GM06990 (cell line): ENCODE results near the gene COL15A1.

ENCODE experiments used
- DNase-seq: peaks from one replicate; pipeline ENCODE4 v3.0.0-alpha.2; 2011; ENCODE audit not compliant: insufficient read length; ENCODE audit errors: extremely low read depth
- H3K27me3 ChIP-seq: replicated peaks from 2 replicates; pipeline ENCODE4 v1.6.0; 2011; ENCODE audit warnings: low read length; ENCODE audit not compliant: control insufficient read depth, insufficient read depth
- H3K36me3 ChIP-seq: 2 replicates; pipeline ENCODE4 v1.5.1; 2011; ENCODE audit warnings: low read length; ENCODE audit not compliant: control insufficient read depth, insufficient read depth
- H3K4me3 ChIP-seq: replicated peaks from 2 replicates; pipeline ENCODE4 v1.5.1; 2011; ENCODE audit warnings: low read depth, mild to moderate bottlenecking, control low read depth, low read length
- CTCF ChIP-seq: IDR thresholded peaks from 2 replicates; pipeline ENCODE4 v1.5.1; 2011; ENCODE audit warnings: low read length, control low read depth, mild to moderate bottlenecking, inconsistent platforms; ENCODE audit not compliant: insufficient read depth, poor library complexity, severe bottlenecking

COL15A1 gene

GRCh38 chr9:99114049-99114440 is 170.3 kb downstream of the COL15A1 start:
- Histone ChIP-seq H3K27me3 (no peaks in the 10 kb centered on the region), H3K36me3 (no peaks in the 10 kb centered on the region), H3K4me3 (no peak overlapping the region)
- no peak for TF ChIP-seq CTCF
- no peak for DNase-seq

DNA sequence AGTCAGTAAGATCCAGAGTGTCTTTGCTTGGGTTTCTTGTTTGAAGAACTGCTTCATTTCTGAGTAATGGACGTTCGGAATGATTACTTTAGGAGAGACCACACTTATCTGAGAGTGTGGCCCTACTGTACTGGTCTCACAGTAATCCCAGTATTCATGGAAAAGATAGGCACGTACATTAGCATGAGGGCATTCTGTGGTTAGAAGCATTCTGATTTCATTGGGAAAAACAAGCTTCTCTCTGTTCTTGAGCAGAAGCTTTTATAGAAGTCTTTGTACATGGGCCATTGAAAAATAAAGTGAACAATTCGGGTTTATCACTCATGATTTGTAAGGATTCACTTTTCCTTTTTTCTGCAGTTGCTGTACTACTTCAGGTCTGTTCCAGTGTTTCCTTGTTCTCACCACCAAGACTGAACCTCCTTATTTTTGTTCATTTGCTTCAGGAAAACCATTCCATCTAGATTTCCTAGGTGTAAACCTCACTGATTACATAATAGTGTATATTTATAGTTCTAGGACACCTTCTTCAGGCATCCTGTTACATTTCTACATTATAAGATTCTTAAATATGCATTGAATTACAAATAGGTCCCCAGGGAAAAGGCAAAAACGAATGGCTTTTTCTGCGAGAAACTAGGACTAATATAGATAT is 171.3 kb downstream of the COL15A1 start:
- Histone ChIP-seq H3K4me3 (no peak overlapping the region), H3K27me3 (no peaks in the 10 kb centered on the region), H3K36me3 (no peaks in the 10 kb centered on the region)
- DNase-seq, result no peak
- no peak for TF ChIP-seq CTCF

GRCh38 chr9:99116003-99116411 is 172.3 kb downstream of the COL15A1 start:
- H3K4me3 ChIP-seq, result no peak overlapping the region
- no peaks in the 10 kb centered on the region for H3K36me3 ChIP-seq
- TF ChIP-seq CTCF, result no peak
- H3K27me3 ChIP-seq, result no peaks in the 10 kb centered on the region
- no peak for DNase-seq

DNA sequence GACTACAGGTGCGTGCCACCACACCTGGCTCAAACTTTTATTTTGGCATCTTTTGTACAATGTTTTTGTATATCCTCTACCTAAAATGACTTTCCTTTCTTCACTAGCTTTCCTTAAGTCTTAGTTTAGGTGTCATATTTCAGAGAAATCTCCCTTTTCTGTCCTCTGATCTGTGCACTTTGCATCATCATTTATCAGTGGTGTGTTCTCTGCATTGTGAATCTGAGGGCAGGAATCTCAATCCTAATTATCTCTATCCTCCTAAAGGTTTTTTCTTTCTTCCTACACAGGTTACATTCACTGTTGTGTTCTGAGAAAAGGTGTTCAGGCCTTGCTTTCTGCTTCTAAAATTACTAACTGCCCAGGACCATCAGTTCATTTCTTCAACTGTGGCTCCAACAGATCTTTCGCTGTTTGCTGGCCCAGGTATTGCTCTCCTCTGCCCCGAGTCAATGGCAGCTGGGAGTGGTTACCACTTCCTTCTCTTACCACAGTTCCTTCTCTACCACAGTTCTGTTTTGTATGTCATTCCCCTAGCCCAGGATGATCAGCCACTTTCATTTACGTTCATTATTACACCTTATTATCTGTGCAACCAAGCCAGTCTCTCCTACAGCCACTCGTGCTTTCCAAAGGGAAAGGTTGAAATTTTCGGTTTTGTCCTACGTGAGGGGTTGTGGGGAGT is 175.2 kb downstream of the COL15A1 start:
- TF ChIP-seq CTCF, result no peak
- DNase-seq, result no peak
- H3K27me3 ChIP-seq, result no peaks in the 10 kb centered on the region
- H3K36me3 ChIP-seq, result no peaks in the 10 kb centered on the region
- peak overlapping the region; percentile 1; the same call in 1 of the 2 replicates for H3K4me3 ChIP-seq

DNA sequence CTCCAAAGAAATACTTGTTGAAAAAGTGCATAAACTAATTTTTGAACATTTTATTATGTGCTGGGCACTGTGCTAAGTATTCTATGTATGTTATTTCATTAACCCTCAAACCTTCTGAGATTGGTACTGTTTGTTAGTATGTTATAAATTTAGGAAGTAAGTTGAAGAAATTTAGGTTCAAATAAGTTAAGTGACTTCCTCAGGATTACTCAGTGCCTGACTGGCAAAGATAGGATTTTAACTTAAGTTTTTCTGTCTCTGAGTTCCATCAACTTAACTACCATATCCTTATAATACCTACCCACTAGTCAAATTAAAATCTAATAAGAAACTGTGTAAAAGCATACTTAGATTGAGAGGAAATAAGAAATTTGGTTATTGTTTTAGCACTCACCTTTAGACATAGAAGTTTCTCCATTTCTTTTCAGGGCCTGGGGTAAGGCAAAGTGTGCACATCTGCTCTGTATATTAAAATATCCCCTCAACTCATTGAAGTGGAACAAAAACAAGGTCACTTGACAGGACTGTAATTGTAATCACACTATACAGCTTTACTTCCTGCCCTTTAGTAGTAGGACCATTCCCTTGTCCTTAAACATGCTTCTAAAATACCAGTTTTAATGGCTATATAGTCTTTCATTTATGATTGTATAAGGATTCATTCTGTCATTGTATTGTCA is 176.4 kb downstream of the COL15A1 start:
- DNase-seq, result no peak
- no peak for TF ChIP-seq CTCF
- Histone ChIP-seq H3K4me3 (no peak overlapping the region), H3K36me3 (no peaks in the 10 kb centered on the region), H3K27me3 (no peaks in the 10 kb centered on the region)
